Right lobe of liver (tissue), 6 donors: ENCODE data around the gene NDUFS3. TPM values are rescaled to one million over a fixed set of nuclear protein-coding genes. Genes with fewer than 3 reads are reported as not detected.
"Not testable (repeated sequence)": the region's sequence is repeated elsewhere in the genome, so short reads cannot be mapped to it uniquely, and the experiment has no call there.

Experiments
- ATAC-seq, 4 donors: fragments of 200-7000 bp; cut with Tn5 transposase; one replicate each; pipeline ENCODE4 v1.9.1; 2020; ENCODE audit warnings: mild to moderate bottlenecking in 4 of 4, moderate library complexity in 4 of 4
- DNase-seq, 3 donors: peaks; one replicate each; pipeline ENCODE4 v3.0.0-alpha.2; 2020
- H3K27ac ChIP-seq, 3 donors: fragments of 200-600 bp; one replicate each; pipeline ENCODE4 v1.8.0; 2022
- H3K27me3 ChIP-seq, 2 donors: fragments of 200-600 bp; one replicate each; pipeline ENCODE4 v1.8.0; 2022
- H3K36me3 ChIP-seq, 4 donors: fragments of 200-600 bp; sonication (generic) in 1 of 4; one replicate each; pipeline versions ENCODE4 v1.5.1 to v1.8.0; 2017 to 2022; ENCODE audit warnings: control low read depth in 1 of 4
- H3K4me1 ChIP-seq, 4 donors: fragments of 200-600 bp; sonication (generic) in 1 of 4; one replicate each; pipeline versions ENCODE4 v1.5.1 to v1.8.0; 2017 to 2022; ENCODE audit warnings: control low read depth in 1 of 4
- H3K4me3 ChIP-seq, 3 donors: fragments of 200-600 bp; one replicate each; pipeline ENCODE4 v1.8.0; 2022
- H3K9me3 ChIP-seq, 4 donors: fragments of 200-600 bp; sonication (generic) in 1 of 4; one replicate each; pipeline versions ENCODE4 v1.5.1 to v1.8.0; 2017 to 2022; ENCODE audit warnings: control low read depth in 1 of 4
- POLR2A ChIP-seq: fragments of 450-650 bp; IDR thresholded peaks from one replicate; pipeline ENCODE4 v1.6.1; 2017; ENCODE audit warnings: antibody characterized with exemption, mild to moderate bottlenecking
- whole genome bisulfite sequencing: methylation state at CpG from one replicate; pipeline ENCODE4 v1.1.6; 2018; ENCODE audit warnings: low coverage, low lambda C conversion rate; ENCODE audit not compliant: insufficient coverage; ENCODE audit errors: missing lambda C conversion rate; 5-methylcytosine and 5-hydroxymethylcytosine counted together
- intact Hi-C, 2 donors: fragments of 100-400 bp; cut with DNase I; formaldehyde crosslinking; loops; one replicate each; pipeline versions ENCODE4 v1.11.2 to v1.14.1; 2022
- total RNA-seq, 6 experiments: library from RNA; depleted of rRNA in 2 of 6; stranded (reverse); fragments of >200 nt in 2 of 6; fragmentation: NEBNext Ultra II Directional in 3 of 6; extraction: Animal tissue kit (Norgen Biotek cat#: 25700) in 3 of 6; gene quantifications; one replicate each; pipeline versions ENCODE4 v1.1.0 to v1.2.4, GENCODE V29; 2016 to 2023
- TF ChIP-seq, protein P1 (sequence below), 4 donors: fragments of 200-600 bp in 3 of 4; fragments of 450-650 bp in 1 of 4; IDR thresholded peaks; one replicate each; pipeline versions ENCODE4 v1.5.1 to v1.8.0; 2016 to 2022; ENCODE audit warnings: antibody characterized with exemption in 4 of 4, mild to moderate bottlenecking in 2 of 4
- donor health status: DM: no; HTN: yes; CAD: no.
- donor health status: DM: no; HTN: no; CAD: no.
- donor health status: DM: no; HTN: no; CAD: no.
- donor health status: DM: no; HTN: yes; CAD: no.
- donor health status: DM: no; HTN: yes; CAD: no.

The NDUFS3 gene
- total RNA-seq, 6 experiments from 2014 or later = 53.3 to 64.1 (median 58.2) TPM

DNA sequence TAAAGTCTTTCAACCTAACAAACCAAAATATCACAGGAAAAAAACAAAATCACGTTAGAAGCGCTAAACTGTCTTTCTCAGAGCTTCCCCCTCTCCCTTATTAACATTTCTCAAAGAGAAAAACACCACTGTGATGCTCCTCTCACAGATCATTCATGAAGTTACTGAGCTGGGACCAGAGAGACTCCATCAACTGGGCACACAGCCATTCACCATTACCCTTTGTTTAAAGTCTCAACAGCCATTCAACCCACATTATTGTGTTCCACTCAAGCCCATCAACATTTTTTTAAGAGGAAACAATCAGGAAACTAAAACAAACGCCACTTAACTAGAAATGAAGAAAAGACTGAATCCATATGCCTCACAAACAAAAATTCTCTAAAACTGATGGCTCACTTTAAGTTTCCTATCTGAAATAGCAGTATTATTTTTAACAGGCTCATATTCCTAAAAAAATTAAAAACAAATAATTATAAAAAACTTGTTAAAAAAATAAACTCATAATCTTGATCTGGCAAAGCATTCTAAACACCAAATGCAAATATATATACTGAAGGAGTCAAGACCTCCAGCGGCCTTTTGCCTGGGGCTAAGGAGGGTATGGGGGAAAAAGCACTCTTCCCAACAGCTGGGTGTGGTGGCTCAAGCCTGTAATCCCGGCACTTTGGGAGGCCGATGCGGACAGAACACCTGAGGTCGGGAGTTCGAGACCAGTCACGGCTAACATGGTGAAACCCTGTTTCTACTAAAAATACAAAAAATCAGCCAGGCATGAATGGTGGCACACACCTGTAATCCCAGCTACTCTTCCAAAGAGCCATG lies 39.9 kb upstream of the NDUFS3 start:
- WGBS = 74% methylated on average over 10 of the region's 10 CpGs
- DNase-seq (no peak), ATAC-seq (no peak)
- Histone ChIP-seq H3K27me3 (no peaks in the 10 kb centered on the region), H3K4me3 (no peak overlapping the region), H3K27ac (no peak overlapping the region), H3K9me3 (no peaks in the 10 kb centered on the region), H3K36me3 (no peaks in the 10 kb centered on the region), H3K4me1 (peaks cover 0 to 31% (median 7%) of the 10 kb centered on the region in 4 donors)
- TF ChIP-seq, protein P1, sequence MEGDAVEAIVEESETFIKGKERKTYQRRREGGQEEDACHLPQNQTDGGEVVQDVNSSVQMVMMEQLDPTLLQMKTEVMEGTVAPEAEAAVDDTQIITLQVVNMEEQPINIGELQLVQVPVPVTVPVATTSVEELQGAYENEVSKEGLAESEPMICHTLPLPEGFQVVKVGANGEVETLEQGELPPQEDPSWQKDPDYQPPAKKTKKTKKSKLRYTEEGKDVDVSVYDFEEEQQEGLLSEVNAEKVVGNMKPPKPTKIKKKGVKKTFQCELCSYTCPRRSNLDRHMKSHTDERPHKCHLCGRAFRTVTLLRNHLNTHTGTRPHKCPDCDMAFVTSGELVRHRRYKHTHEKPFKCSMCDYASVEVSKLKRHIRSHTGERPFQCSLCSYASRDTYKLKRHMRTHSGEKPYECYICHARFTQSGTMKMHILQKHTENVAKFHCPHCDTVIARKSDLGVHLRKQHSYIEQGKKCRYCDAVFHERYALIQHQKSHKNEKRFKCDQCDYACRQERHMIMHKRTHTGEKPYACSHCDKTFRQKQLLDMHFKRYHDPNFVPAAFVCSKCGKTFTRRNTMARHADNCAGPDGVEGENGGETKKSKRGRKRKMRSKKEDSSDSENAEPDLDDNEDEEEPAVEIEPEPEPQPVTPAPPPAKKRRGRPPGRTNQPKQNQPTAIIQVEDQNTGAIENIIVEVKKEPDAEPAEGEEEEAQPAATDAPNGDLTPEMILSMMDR (IDR thresholded peaks at IDR 0.05) = no peak
- no peak for TF ChIP-seq POLR2A
- intact Hi-C loops = no loop called here

DNA sequence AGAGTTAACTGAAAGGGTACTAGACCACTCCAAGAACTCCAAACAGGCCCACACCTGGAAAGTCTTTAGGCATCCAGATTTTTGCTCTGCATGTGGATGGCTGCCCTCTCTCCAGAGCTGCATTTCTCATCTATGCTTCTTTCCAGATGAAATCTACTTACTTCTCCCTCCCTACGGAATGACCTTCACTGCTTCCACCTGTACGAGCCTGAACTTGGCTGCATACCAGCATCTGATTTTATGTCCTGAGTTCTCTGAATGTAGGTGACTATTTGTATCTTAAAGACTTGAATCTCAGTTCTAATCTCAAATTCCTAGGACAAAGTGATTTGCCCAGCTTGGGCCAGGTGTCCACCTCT lies 39.2 kb upstream of the NDUFS3 start:
- no peak overlapping the region for H3K27ac ChIP-seq
- no peaks in the 10 kb centered on the region for H3K36me3 ChIP-seq
- intact Hi-C loops = no loop called here
- WGBS = 9% methylated on average over 2 of the region's 2 CpGs
- no peak overlapping the region for H3K4me3 ChIP-seq
- H3K4me1 ChIP-seq = peaks cover 0 to 34% (median 7%) of the 10 kb centered on the region in 4 donors
- TF ChIP-seq POLR2A = no peak
- TF ChIP-seq, protein P1 (IDR thresholded peaks at IDR 0.05) = no peak
- ATAC-seq (peak in 3 of 4 donors; percentile 40 to 65 (median 42)), DNase-seq (no peak)
- no peaks in the 10 kb centered on the region for H3K9me3 ChIP-seq
- H3K27me3 ChIP-seq = no peaks in the 10 kb centered on the region

DNA sequence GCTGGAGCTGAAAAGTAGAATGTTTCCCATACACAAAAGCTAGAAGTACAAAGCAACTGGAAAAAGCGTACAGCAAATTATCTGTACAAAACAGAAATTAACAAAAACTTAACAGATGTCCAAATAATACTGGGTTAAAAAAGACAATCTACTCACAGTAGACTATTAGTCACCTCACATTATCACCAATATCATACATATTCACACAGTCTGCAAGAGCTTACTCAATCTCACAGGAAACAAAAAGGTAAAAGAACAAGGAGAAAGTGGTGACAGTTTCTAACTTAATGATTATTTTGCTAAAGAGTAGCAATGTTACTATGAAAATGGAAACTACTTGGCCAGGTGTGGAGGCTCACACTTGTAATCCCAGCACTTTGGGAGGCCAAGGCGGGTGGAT lies 37.8 kb upstream of the NDUFS3 start:
- TF ChIP-seq POLR2A = no peak
- TF ChIP-seq, protein P1 (IDR thresholded peaks at IDR 0.05) = no peak
- H3K36me3 ChIP-seq = no peaks in the 10 kb centered on the region
- no peaks in the 10 kb centered on the region for H3K27me3 ChIP-seq
- ATAC-seq (no peak), DNase-seq (no peak)
- peaks cover 0 to 34% (median 7%) of the 10 kb centered on the region in 4 donors for H3K4me1 ChIP-seq
- WGBS = 86% methylated on average over 1 of the region's 2 CpGs
- H3K4me3 ChIP-seq = no peak overlapping the region
- intact Hi-C loops = no loop called here
- H3K9me3 ChIP-seq = no peaks in the 10 kb centered on the region
- no peak overlapping the region for H3K27ac ChIP-seq

DNA sequence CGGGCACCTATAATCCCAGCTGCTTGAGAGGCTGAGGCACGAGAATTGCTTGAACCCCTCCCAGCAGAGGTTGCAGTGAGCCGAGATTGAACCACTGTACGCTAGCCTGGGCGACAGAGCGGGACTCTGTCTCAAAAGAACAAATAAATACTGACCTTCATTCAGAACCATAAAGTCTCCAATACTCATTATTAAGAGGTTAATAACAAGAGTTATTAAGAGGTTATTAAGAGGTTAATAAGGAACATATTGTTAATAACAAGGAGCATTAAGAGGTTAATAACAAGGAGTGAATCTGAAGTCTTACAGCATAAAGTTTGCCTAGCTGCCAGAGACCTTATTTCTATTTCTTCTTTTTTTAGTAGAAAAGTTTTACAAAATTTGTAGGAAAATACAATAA lies 33.6 kb upstream of the NDUFS3 start:
- ATAC-seq = no peak
- H3K27ac ChIP-seq = no peak overlapping the region
- no peak for TF ChIP-seq POLR2A
- TF ChIP-seq, protein P1 (IDR thresholded peaks at IDR 0.05) = no peak
- peaks cover 0 to 43% (median 15%) of the 10 kb centered on the region in 4 donors for H3K4me1 ChIP-seq
- intact Hi-C loops = no loop called here
- H3K27me3 ChIP-seq = no peaks in the 10 kb centered on the region
- no peaks in the 10 kb centered on the region for H3K9me3 ChIP-seq
- WGBS = 80% methylated on average over 2 of the region's 6 CpGs
- DNase-seq = no peak
- H3K4me3 ChIP-seq = no peak overlapping the region
- H3K36me3 ChIP-seq = no peaks in the 10 kb centered on the region

DNA sequence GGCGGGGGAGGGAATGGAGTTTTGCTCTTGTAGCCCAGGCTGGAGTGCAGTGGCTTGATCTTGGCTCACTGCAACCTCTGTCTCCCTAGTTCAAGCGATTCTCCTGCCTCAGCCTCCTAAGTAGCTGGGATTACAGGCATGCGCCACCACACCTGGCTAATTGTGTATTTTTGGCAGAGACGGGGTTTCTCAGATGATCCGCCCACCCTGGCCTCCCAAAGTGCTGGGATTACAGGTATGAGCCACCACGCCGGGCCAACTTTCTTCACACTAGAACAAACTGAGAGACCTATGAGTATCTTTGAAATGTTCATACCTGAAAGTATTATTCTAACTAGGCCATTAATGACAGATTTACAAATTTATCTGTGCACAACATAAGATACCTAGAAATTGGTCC lies 32.6 kb upstream of the NDUFS3 start:
- H3K4me3 ChIP-seq, intact Hi-C loops, H3K9me3 ChIP-seq, H3K27me3 ChIP-seq, DNase-seq, ATAC-seq, H3K36me3 ChIP-seq: not testable (repeated sequence)
- WGBS = 51% methylated on average over 2 of the region's 7 CpGs
- H3K27ac ChIP-seq = peak overlapping the region in 1 of 3 donors; percentile 87
- H3K4me1 ChIP-seq = peaks cover 0 to 47% (median 20%) of the 10 kb centered on the region in 4 donors
